HG03439 (cell line): Measurements from ENCODE around the gene PIP5K1A.
A peak's percentile ranks its signal among the peaks of the same experiment; 100 is the strongest.
"Not testable (repeated sequence)": the region's sequence is repeated elsewhere in the genome, so short reads cannot be mapped to it uniquely, and the experiment has no call there.

ENCODE experiments used
- ATAC-seq: cut with Tn5 transposase; IDR thresholded peaks from one replicate; pipeline ENCODE4 v1.9.1; 2021; ENCODE audit warnings: mild to moderate bottlenecking, moderate library complexity; ENCODE audit not compliant: unreplicated experiment

The PIP5K1A gene

GRCh38 chr1:151198254-151199127 lies at the start of gene PIP5K1A:
PIP5K1A (plus strand) TSS chr1:151198552; CDS start chr1:151198997, 445 bp downstream.
- peak; percentile 77 for ATAC-seq

- no peak for ATAC-seq
These were observed 41.9 kb upstream of the PIP5K1A start, which contains the start of gene TNFAIP8L2 for GRCh38 chr1:151156515-151156819. TNFAIP8L2 (plus strand) TSS chr1:151156649; CDS start chr1:151158698, 2,049 bp downstream.

GRCh38 chr1:151157067-151157531 lies 41.3 kb upstream of the PIP5K1A start:
- ATAC-seq = no peak

- ATAC-seq = no peak
These were observed 40.0 kb upstream of the PIP5K1A start for GRCh38 chr1:151158326-151158725.

- no peak for ATAC-seq
These were observed 39.6 kb upstream of the PIP5K1A start for GRCh38 chr1:151158751-151159251.

GRCh38 chr1:151159373-151159772 lies 39.0 kb upstream of the PIP5K1A start:
- ATAC-seq = no peak

- ATAC-seq = no peak
These were observed 33.5 kb upstream of the PIP5K1A start for GRCh38 chr1:151164732-151165280.

- ATAC-seq = no peak
These were observed 33.0 kb upstream of the PIP5K1A start for GRCh38 chr1:151165281-151165737.

GRCh38 chr1:151165738-151166504 lies 32.4 kb upstream of the PIP5K1A start, which contains the start of the genes LYSMD1 and SCNM1:
LYSMD1 (minus strand) TSS chr1:151165902; CDS start chr1:151165258, 644 bp downstream.
SCNM1 (plus strand) TSS chr1:151166144; CDS start chr1:151166153, 9 bp downstream.
- peak; percentile 83 for ATAC-seq

GRCh38 chr1:151166505-151166956 lies 31.8 kb upstream of the PIP5K1A start:
- no peak for ATAC-seq

- no peak for ATAC-seq
These were observed 31.2 kb upstream of the PIP5K1A start for GRCh38 chr1:151167116-151167515.

GRCh38 chr1:151171190-151171589 lies 27.2 kb upstream of the PIP5K1A start:
- no peak for ATAC-seq

- no peak for ATAC-seq
These were observed 23.2 kb upstream of the PIP5K1A start for GRCh38 chr1:151175041-151175741.

- ATAC-seq = no peak
These were observed 22.5 kb upstream of the PIP5K1A start, which contains the start of gene TMOD4 for GRCh38 chr1:151175863-151176262. TMOD4 (minus strand) TSS chr1:151175981; CDS start chr1:151174875, 1,106 bp downstream.

GRCh38 chr1:151176514-151177045 lies 21.8 kb upstream of the PIP5K1A start:
- ATAC-seq = no peak

- ATAC-seq = no peak
These were observed 14.1 kb upstream of the PIP5K1A start for GRCh38 chr1:151184211-151184610.

- no peak for ATAC-seq
These were observed 11.1 kb upstream of the PIP5K1A start for GRCh38 chr1:151187205-151187604.

- not testable (repeated sequence) for ATAC-seq
These were observed 9.7 kb upstream of the PIP5K1A start for GRCh38 chr1:151188667-151189066.

- peak; percentile 84 for ATAC-seq
These were observed 8.5 kb upstream of the PIP5K1A start, which contains the start of gene VPS72 for GRCh38 chr1:151189637-151190445. VPS72 (minus strand) TSS chr1:151190197; CDS start chr1:151190121, 76 bp downstream.
